ENCODE results near the gene PIEZO2. TPM values are rescaled to one million over a fixed set of nuclear protein-coding genes. Genes with fewer than 3 reads are reported as not detected.
"Not testable (repeated sequence)": the region's sequence is repeated elsewhere in the genome, so short reads cannot be mapped to it uniquely, and the experiment has no call there.

Gene PIEZO2
- 8.9 and 13.8 TPM in 2 replicates for total RNA-seq (2014; rRNA removed; shearing (Covaris generic))

GRCh38 chr18:11149441-11150270, at the start of gene PIEZO2:
Gene PIEZO2, minus strand, starts transcription at chr18:11149569. Its CDS starts 981 bp downstream, at chr18:11148588.
- DNase-seq (ENCODE audit: low spot score): no peak

GRCh38 chr18:11183637-11184036, 34.3 kb upstream of the PIEZO2 start:
- no peak for DNase-seq (ENCODE audit: low spot score)

GRCh38 chr18:11181629-11182028, 32.3 kb upstream of the PIEZO2 start:
- not testable (repeated sequence) for DNase-seq (ENCODE audit: low spot score)

GRCh38 chr18:11179959-11180519, 30.7 kb upstream of the PIEZO2 start:
- DNase-seq (ENCODE audit: low spot score): no peak

GRCh38 chr18:11178951-11179549, 29.7 kb upstream of the PIEZO2 start:
- DNase-seq (ENCODE audit: low spot score): peak; percentile 82

GRCh38 chr18:11177382-11177781, 28.0 kb upstream of the PIEZO2 start:
- DNase-seq (ENCODE audit: low spot score): no peak

- DNase-seq (ENCODE audit: low spot score): peak; percentile 43
Observed at GRCh38 chr18:11176481-11176881, 27.1 kb upstream of the PIEZO2 start.

GRCh38 chr18:11175266-11175979, 26.1 kb upstream of the PIEZO2 start:
- no peak for DNase-seq (ENCODE audit: low spot score)

GRCh38 chr18:11174179-11174578, 24.8 kb upstream of the PIEZO2 start:
- not testable (repeated sequence) for DNase-seq (ENCODE audit: low spot score)

- DNase-seq (ENCODE audit: low spot score): no peak
Observed at GRCh38 chr18:11167778-11168177, 18.4 kb upstream of the PIEZO2 start.

GRCh38 chr18:11165952-11166351, 16.6 kb upstream of the PIEZO2 start:
- no peak for DNase-seq (ENCODE audit: low spot score)

- no peak for DNase-seq (ENCODE audit: low spot score)
Observed at GRCh38 chr18:11165138-11165537, 15.8 kb upstream of the PIEZO2 start.

GRCh38 chr18:11163665-11164064, 14.3 kb upstream of the PIEZO2 start:
- DNase-seq (ENCODE audit: low spot score): no peak

GRCh38 chr18:11162889-11163288, 13.5 kb upstream of the PIEZO2 start:
- DNase-seq (ENCODE audit: low spot score): no peak

GRCh38 chr18:11162462-11162861, 13.1 kb upstream of the PIEZO2 start:
- DNase-seq (ENCODE audit: low spot score): no peak

- DNase-seq (ENCODE audit: low spot score): no peak
Observed at GRCh38 chr18:11160313-11160712, 10.9 kb upstream of the PIEZO2 start.

- no peak for DNase-seq (ENCODE audit: low spot score)
Observed at GRCh38 chr18:11159844-11160243, 10.5 kb upstream of the PIEZO2 start.

- DNase-seq (ENCODE audit: low spot score): no peak
Observed at GRCh38 chr18:11156978-11157377, 7.6 kb upstream of the PIEZO2 start.

GRCh38 chr18:11155034-11155759, 5.8 kb upstream of the PIEZO2 start:
- no peak for DNase-seq (ENCODE audit: low spot score)

- DNase-seq (ENCODE audit: low spot score): peak; percentile 63
Observed at GRCh38 chr18:11154368-11154989, 5.1 kb upstream of the PIEZO2 start.

GRCh38 chr18:11153097-11153496, 3.7 kb upstream of the PIEZO2 start:
- DNase-seq (ENCODE audit: low spot score): no peak
